Fibroblast of pulmonary artery (primary cell): ENCODE data around the gene MYO1D.

Experiments used
- DNase-seq: peaks from one replicate; pipeline ENCODE4 v3.0.0-alpha.2; 2010; ENCODE audit warnings: low read depth
- H3K4me3 ChIP-seq: replicated peaks from 2 replicates; pipeline ENCODE4 v1.5.1; 2011; ENCODE audit warnings: low read depth, mild to moderate bottlenecking, control low read depth, low read length, moderate library complexity
- TF ChIP-seq, protein P1 (sequence below): IDR thresholded peaks from 2 replicates; pipeline ENCODE4 v1.5.1; 2011; ENCODE audit warnings: mild to moderate bottlenecking, control low read depth, low read length, inconsistent platforms; ENCODE audit errors: missing control alignments

The MYO1D gene

DNA sequence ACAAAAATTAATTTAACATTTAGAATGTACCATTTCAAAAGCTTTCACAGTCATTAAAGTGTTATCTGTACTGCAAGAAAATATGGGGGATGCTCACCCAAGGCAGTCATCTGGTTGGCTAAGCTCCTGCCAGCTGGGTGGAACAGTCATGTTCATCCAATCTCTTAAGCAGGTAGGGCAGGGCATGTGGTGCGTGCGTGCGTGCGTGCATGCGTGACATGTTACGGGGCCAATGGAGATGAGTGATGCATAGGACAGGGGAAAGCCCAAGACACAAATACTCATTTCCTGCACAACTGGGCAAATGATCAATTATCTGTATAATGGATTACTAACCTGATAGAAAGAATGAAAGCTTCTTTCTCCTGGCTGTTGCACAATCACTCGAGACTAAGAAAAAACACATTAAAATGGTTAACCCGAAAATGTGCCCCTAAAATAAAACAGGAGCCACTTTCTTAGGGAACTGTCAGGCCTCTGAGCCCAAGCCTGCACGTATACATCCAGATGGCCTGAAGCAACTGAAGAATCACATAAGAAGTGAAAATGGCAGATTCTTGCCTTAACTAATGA lies 104.4 kb downstream of the MYO1D start:
- TF ChIP-seq, protein P1, sequence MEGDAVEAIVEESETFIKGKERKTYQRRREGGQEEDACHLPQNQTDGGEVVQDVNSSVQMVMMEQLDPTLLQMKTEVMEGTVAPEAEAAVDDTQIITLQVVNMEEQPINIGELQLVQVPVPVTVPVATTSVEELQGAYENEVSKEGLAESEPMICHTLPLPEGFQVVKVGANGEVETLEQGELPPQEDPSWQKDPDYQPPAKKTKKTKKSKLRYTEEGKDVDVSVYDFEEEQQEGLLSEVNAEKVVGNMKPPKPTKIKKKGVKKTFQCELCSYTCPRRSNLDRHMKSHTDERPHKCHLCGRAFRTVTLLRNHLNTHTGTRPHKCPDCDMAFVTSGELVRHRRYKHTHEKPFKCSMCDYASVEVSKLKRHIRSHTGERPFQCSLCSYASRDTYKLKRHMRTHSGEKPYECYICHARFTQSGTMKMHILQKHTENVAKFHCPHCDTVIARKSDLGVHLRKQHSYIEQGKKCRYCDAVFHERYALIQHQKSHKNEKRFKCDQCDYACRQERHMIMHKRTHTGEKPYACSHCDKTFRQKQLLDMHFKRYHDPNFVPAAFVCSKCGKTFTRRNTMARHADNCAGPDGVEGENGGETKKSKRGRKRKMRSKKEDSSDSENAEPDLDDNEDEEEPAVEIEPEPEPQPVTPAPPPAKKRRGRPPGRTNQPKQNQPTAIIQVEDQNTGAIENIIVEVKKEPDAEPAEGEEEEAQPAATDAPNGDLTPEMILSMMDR: no peak
- DNase-seq: no peak

DNA sequence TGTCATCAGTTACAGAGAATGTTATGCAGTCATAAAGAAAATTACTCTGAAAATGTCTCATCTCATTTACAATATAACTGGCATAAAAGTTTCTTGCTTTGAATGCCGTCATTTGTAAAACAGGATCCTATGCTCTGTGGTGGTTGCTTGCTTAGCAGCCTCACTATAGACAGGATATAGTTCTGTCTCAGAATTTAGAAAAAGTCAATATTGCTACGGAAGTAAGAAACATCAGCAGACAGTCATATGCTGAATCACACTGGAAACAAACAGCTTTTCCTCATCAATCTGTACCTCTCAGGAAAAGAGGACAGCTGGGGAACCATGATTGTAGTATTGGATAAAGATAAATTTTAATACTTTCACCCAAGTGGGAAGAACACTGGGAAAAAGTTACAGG lies 105.5 kb downstream of the MYO1D start:
- H3K4me3 ChIP-seq: no peak overlapping the region
- peak; percentile 13 for DNase-seq
- TF ChIP-seq, protein P1: no peak

More for the DNA sequence above, 104.4 kb downstream of the MYO1D start:
- no peak overlapping the region for H3K4me3 ChIP-seq

DNA sequence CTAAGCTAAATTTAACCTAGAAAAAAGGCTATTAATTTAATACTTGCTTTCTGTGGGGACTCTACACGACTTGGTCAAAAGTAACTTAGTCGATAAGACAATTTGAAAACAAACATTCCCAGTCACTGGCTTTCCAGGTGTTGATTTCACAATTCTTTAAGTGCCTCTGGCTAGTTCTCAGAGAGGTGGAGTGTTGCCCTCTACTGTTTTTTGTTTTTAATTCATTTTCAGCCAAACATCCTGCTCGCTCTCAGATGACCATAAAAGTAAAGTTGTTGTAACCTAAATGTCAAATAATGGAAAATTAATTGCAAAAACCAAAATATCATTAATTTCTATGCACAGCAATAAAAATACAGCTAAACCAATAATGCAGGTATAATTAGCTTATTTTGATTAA lies 107.1 kb downstream of the MYO1D start:
- no peak overlapping the region for H3K4me3 ChIP-seq
- DNase-seq: peak; percentile 11
- TF ChIP-seq, protein P1: peak; percentile 11

DNA sequence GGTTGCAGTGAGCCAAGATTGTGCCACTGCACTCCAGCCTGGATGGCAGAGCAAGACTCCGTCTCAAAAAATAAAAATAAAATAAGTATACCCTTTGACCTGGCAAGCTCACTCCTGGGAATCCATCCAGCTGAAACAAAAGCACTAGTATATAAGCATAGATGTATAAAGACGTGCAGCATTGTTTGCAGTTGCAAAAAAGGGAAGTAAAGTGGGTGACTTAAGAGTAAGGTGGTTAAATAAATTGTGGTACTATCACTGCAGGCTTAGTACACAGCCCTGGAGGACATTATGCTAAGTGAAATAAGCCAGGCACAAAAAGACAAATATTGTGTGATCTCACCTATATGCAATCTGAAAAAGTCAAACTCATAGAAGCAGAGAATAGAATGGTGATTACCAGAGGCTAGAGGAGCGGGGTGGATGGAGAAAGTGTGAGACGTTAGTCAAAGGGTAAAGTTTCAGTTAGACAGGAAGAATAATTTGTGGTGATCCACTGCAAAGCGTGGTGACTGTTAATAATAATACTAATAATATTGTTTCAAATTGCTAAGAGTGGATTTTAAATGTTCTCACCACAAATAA lies 113.0 kb downstream of the MYO1D start:
- DNase-seq: no peak

DNA sequence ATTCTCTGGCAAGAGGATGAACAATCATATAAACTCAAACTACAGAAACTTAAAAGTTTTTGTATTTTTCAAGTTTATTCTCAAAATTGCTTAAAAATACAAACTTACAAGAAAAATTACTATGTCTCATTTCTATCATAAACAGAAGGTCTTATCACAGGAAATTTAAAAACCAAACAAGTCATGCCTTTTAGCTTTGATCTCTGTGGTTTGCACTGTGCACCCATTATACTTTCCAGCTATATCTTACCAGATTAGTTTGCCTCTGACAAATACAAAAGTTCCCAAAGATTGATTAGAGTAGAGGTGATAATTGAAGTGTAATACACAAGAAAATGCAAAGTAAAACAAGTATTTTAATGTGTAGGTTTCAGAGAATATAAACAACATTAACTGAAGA lies 117.4 kb downstream of the MYO1D start:
- no peak for DNase-seq
- TF ChIP-seq, protein P1: no peak
- no peak overlapping the region for H3K4me3 ChIP-seq

More for the DNA sequence above, 113.0 kb downstream of the MYO1D start:
- TF ChIP-seq, protein P1: no peak
- no peak overlapping the region for H3K4me3 ChIP-seq

DNA sequence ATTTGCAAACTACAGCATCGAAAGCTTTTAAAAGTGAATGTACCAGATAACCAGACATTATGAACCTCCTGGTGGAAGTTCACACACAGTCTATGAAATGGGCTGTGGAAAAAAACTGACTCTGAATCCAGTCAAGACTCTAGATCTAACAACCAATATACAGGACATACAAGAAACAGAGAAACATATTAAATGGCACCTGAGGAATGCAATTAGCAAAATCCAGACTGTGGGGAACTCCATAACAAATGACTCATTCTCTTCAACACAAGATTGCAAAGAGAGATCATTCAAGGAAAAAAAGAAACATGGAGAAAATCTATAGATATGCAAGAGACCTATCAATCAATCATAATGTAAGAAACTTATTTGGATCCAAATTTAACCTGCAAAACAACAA lies 119.0 kb downstream of the MYO1D start:
- TF ChIP-seq, protein P1: no peak
- no peak overlapping the region for H3K4me3 ChIP-seq
- no peak for DNase-seq

DNA sequence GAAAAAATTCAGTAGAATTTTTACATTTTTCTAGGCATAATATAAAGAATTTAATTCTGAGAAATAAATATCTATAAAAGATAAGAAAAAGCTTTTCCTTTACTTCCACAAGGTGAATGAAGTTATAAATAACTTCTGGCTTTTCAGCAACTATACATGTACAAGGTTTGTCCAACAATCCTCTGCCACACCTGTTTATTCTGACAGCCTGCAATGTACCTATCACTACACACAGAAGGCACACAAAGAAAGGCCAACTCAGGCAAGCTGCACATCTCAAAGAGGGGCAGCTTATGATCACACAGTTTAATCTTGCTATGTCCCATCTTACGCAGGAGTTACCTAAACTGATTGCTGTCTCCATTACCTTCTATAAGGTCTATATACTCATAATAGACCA lies 120.2 kb downstream of the MYO1D start:
- no peak overlapping the region for H3K4me3 ChIP-seq
- DNase-seq: no peak
- TF ChIP-seq, protein P1: no peak
